Neural crest cell (in vitro differentiated cells): ENCODE measurements around the gene DAP3. TPM values are rescaled to one million over a fixed set of nuclear protein-coding genes. Genes with fewer than 3 reads are reported as not detected.
A peak's percentile ranks its signal among the peaks of the same experiment; 100 is the strongest.

Experiments used
- DNase-seq: peaks from one replicate; pipeline ENCODE4 v3.0.0; 2021; ENCODE audit warnings: low read depth, mixed read lengths, low spot score
- H3K27ac Mint-ChIP-seq: one replicate; pipeline ENCODE4 v1.8.0; 2021; ENCODE audit warnings: mild to moderate bottlenecking, mixed read lengths; ENCODE audit not compliant: unreplicated experiment
- H3K27me3 Mint-ChIP-seq: 2 replicates; pipeline ENCODE4 v1.8.0; 2021; ENCODE audit warnings: low read depth, mild to moderate bottlenecking, mixed read lengths
- H3K36me3 Mint-ChIP-seq: 2 replicates; pipeline ENCODE4 v1.8.0; 2021; ENCODE audit warnings: low read depth, mild to moderate bottlenecking, mixed read lengths
- H3K4me1 Mint-ChIP-seq: 2 replicates; pipeline ENCODE4 v1.8.0; 2021; ENCODE audit warnings: mixed read lengths
- H3K4me3 Mint-ChIP-seq: one replicate; pipeline ENCODE4 v1.8.0; 2021; ENCODE audit warnings: mild to moderate bottlenecking, mixed read lengths
- H3K9me3 Mint-ChIP-seq: 2 replicates; pipeline ENCODE4 v1.8.0; 2021; ENCODE audit warnings: mixed read lengths
- CTCF ChIP-seq: fragments of 200-600 bp; sonication (generic); conservative IDR thresholded peaks from 2 replicates; pipeline ENCODE4 v1.5.0; 2021; ENCODE audit warnings: antibody characterized with exemption, mild to moderate bottlenecking
- total RNA-seq: library from RNA; stranded (reverse); gene quantifications from 2 replicates; pipeline ENCODE4 v1.2.1, GENCODE V29; 2021

The DAP3 gene
- total RNA-seq, 1 donor from 2014 or later, result 114 TPM

GRCh38 chr1:155773221-155773620, 84.3 kb downstream of the DAP3 start:
- no peaks in the 10 kb centered on the region for H3K4me1 Mint-ChIP-seq
- peak overlapping the region; percentile 6 for H3K27ac Mint-ChIP-seq
- no peaks in the 10 kb centered on the region for H3K9me3 Mint-ChIP-seq
- no peaks in the 10 kb centered on the region for H3K27me3 Mint-ChIP-seq
- no peak for DNase-seq
- H3K4me3 Mint-ChIP-seq, result no peak overlapping the region
- no peak for TF ChIP-seq CTCF
- peaks cover 22% of the 10 kb centered on the region for H3K36me3 Mint-ChIP-seq

- Mint-ChIP-seq H3K27me3 (no peaks in the 10 kb centered on the region), H3K27ac (no peak overlapping the region), H3K36me3 (peaks cover 14% of the 10 kb centered on the region), H3K9me3 (no peaks in the 10 kb centered on the region), H3K4me3 (no peak overlapping the region), H3K4me1 (no peaks in the 10 kb centered on the region)
- DNase-seq, result no peak
- no peak for TF ChIP-seq CTCF
These were observed 87.5 kb downstream of the DAP3 start for GRCh38 chr1:155776414-155776813.

- no peaks in the 10 kb centered on the region for H3K9me3 Mint-ChIP-seq
- H3K4me1 Mint-ChIP-seq, result no peaks in the 10 kb centered on the region
- TF ChIP-seq CTCF, result no peak
- no peaks in the 10 kb centered on the region for H3K27me3 Mint-ChIP-seq
- peaks cover 16% of the 10 kb centered on the region for H3K36me3 Mint-ChIP-seq
- no peak overlapping the region for H3K4me3 Mint-ChIP-seq
- DNase-seq, result no peak
- H3K27ac Mint-ChIP-seq, result no peak overlapping the region
These were observed 88.7 kb downstream of the DAP3 start for GRCh38 chr1:155777582-155777981.

Other genes starting within 250 kb of the DAP3 start
- 35.4 and 37.0 TPM in 2 replicates for gene ASH1L, start 126.3 kb upstream of the DAP3 start, total RNA-seq
- gene MSTO1, start 78.9 kb upstream of the DAP3 start, total RNA-seq, result 82.4 and 92.4 TPM in 2 replicates
- 53.9 and 54.5 TPM in 2 replicates for gene YY1AP1, start 317 bp upstream of the DAP3 start, total RNA-seq
- gene GON4L, start 168.1 kb downstream of the DAP3 start, total RNA-seq, result 58.4 and 59.5 TPM in 2 replicates
- gene SYT11, start 170.5 kb downstream of the DAP3 start, total RNA-seq, result 19.8 and 20.0 TPM in 2 replicates
- gene RIT1, start 222.3 kb downstream of the DAP3 start, total RNA-seq, result 34.5 and 35.3 TPM in 2 replicates
- 69.9 and 71.2 TPM in 2 replicates for gene KHDC4, start 245.3 kb downstream of the DAP3 start, total RNA-seq